Fibroblast of lung (primary cell): ENCODE measurements around the gene PRR7.
"Not testable (repeated sequence)": the region's sequence is repeated elsewhere in the genome, so short reads cannot be mapped to it uniquely, and the experiment has no call there.

Experiments used
- CTCF ChIP-seq, 2 donors: IDR thresholded peaks in 1 of 2; conservative IDR thresholded peaks in 1 of 2; 1 replicate in 1 of 2; 2 replicates in 1 of 2; pipeline ENCODE4 v1.5.1; 2011 to 2012; ENCODE audit warnings: low read length in 2 of 2, control low read depth in 1 of 2, inconsistent platforms in 1 of 2, low read depth in 1 of 2, mild to moderate bottlenecking in 1 of 2
- EZH2 ChIP-seq: IDR thresholded peaks from 2 replicates; pipeline ENCODE4 v1.5.1; 2012; ENCODE audit warnings: low read length, control low read depth, mild to moderate bottlenecking; ENCODE audit errors: missing control alignments

- not testable (repeated sequence) for TF ChIP-seq CTCF (conservative IDR thresholded peaks at IDR 0.05 in 1 of 2, IDR thresholded peaks at IDR 0.05 in 1 of 2; ENCODE audit: low read depth in 1 of 2, low read length in 2 of 2); EZH2
Measured at GRCh38 chr5:177417081-177417480, 29.5 kb upstream of the PRR7 start.
